Measurements from ENCODE around the gene ZCCHC7. TPM values are rescaled to one million over a fixed set of nuclear protein-coding genes. Genes with fewer than 3 reads are reported as not detected.
"Not testable (repeated sequence)": the region's sequence is repeated elsewhere in the genome, so short reads cannot be mapped to it uniquely, and the experiment has no call there.

Gene ZCCHC7
- total RNA-seq, 1 donor from 2014 or later = 22.1 TPM

DNA sequence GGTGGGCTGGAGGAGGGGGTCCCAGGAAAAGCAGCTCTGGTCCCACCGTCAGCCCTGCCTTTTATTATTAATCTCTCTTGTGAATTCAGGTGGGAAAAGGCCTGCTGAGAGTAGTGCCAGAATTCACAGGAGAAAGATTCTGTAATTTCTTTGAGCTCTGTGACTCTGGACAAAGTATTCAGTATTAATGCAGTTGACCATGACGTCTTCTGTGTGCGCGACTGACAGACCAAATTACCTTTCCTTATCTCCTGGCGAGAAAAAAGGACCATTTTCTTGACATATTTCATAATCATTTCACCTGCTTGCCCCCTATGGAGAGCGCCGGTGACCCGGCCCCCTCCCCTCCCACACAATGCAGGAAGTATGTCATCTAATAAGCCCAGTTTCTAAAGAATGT lies 275.3 kb downstream of the ZCCHC7 start:
- intact Hi-C loops (cut with micrococcal nuclease) = no loop called here
- no peak for DNase-seq (ENCODE audit: low spot score)
- Mint-ChIP-seq H3K27me3 (ENCODE audit: insufficient read depth) (peaks cover 5% of the 10 kb centered on the region), H3K4me1 (ENCODE audit: low read depth) (no peaks in the 10 kb centered on the region), H3K4me3 (no peak overlapping the region), H3K36me3 (ENCODE audit: low read depth) (no peaks in the 10 kb centered on the region), H3K27ac (no peak overlapping the region), H3K9me3 (no peaks in the 10 kb centered on the region)

- intact Hi-C loops (cut with micrococcal nuclease); H3K36me3 Mint-ChIP-seq (ENCODE audit: low read depth); H3K4me1 Mint-ChIP-seq (ENCODE audit: low read depth); H3K27me3 Mint-ChIP-seq (ENCODE audit: insufficient read depth); H3K9me3 Mint-ChIP-seq; H3K27ac Mint-ChIP-seq; DNase-seq (ENCODE audit: low spot score); H3K4me3 Mint-ChIP-seq: not testable (repeated sequence)
These were observed 277.6 kb downstream of the ZCCHC7 start for GRCh38 chr9:37397948-37398347.

GRCh38 chr9:37398464-37399025 lies 278.2 kb downstream of the ZCCHC7 start:
- H3K36me3 Mint-ChIP-seq (ENCODE audit: low read depth) = no peaks in the 10 kb centered on the region
- DNase-seq (ENCODE audit: low spot score) = no peak
- peaks cover 9% of the 10 kb centered on the region for H3K27me3 Mint-ChIP-seq (ENCODE audit: insufficient read depth)
- H3K9me3 Mint-ChIP-seq = no peaks in the 10 kb centered on the region
- intact Hi-C loops (cut with micrococcal nuclease) = no loop called here
- no peak overlapping the region for H3K4me3 Mint-ChIP-seq
- H3K4me1 Mint-ChIP-seq (ENCODE audit: low read depth) = no peaks in the 10 kb centered on the region
- H3K27ac Mint-ChIP-seq = no peak overlapping the region

- H3K36me3 Mint-ChIP-seq (ENCODE audit: low read depth) = no peaks in the 10 kb centered on the region
- no peak overlapping the region for H3K27ac Mint-ChIP-seq
- no peaks in the 10 kb centered on the region for H3K9me3 Mint-ChIP-seq
- H3K27me3 Mint-ChIP-seq (ENCODE audit: insufficient read depth) = peaks cover 9% of the 10 kb centered on the region
- intact Hi-C loops (cut with micrococcal nuclease) = no loop called here
- DNase-seq (ENCODE audit: low spot score) = no peak
- no peaks in the 10 kb centered on the region for H3K4me1 Mint-ChIP-seq (ENCODE audit: low read depth)
- no peak overlapping the region for H3K4me3 Mint-ChIP-seq
These were observed 279.0 kb downstream of the ZCCHC7 start for GRCh38 chr9:37399336-37399735.

DNA sequence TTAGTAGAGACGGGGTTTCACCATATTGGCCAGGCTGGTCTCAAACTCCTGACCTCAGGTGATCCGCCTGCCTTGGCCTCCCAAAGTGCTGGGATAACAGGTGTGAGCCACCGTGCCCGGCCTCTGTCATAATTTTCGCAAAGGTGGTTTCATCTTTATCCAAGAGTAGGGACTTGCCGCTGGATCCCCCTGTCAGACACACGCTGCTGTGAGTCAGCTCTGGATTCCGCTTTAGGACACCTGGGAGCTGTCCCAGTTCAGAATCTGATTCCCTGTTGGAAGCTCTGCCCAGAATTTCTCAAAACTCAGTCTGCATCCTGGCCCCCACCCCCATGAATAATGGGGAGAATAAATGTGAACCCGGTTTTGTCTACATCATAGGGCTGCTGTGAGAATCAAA lies 284.2 kb downstream of the ZCCHC7 start:
- H3K9me3 Mint-ChIP-seq = no peaks in the 10 kb centered on the region
- no peak overlapping the region for H3K27ac Mint-ChIP-seq
- intact Hi-C loops (cut with micrococcal nuclease) = no loop called here
- no peak for DNase-seq (ENCODE audit: low spot score)
- no peaks in the 10 kb centered on the region for H3K36me3 Mint-ChIP-seq (ENCODE audit: low read depth)
- no peak overlapping the region for H3K4me3 Mint-ChIP-seq
- no peaks in the 10 kb centered on the region for H3K4me1 Mint-ChIP-seq (ENCODE audit: low read depth)
- H3K27me3 Mint-ChIP-seq (ENCODE audit: insufficient read depth) = peaks cover 6% of the 10 kb centered on the region

- H3K4me1 Mint-ChIP-seq (ENCODE audit: low read depth) = no peaks in the 10 kb centered on the region
- H3K9me3 Mint-ChIP-seq = no peaks in the 10 kb centered on the region
- peaks cover 6% of the 10 kb centered on the region for H3K27me3 Mint-ChIP-seq (ENCODE audit: insufficient read depth)
- DNase-seq (ENCODE audit: low spot score) = no peak
- no peak overlapping the region for H3K27ac Mint-ChIP-seq
- intact Hi-C loops (cut with micrococcal nuclease) = no loop called here
- no peak overlapping the region for H3K4me3 Mint-ChIP-seq
- H3K36me3 Mint-ChIP-seq (ENCODE audit: low read depth) = no peaks in the 10 kb centered on the region
These were observed 285.0 kb downstream of the ZCCHC7 start for GRCh38 chr9:37405350-37405749.

GRCh38 chr9:37405764-37406380 lies 285.5 kb downstream of the ZCCHC7 start:
- Mint-ChIP-seq H3K4me3 (no peak overlapping the region), H3K36me3 (ENCODE audit: low read depth) (no peaks in the 10 kb centered on the region), H3K4me1 (ENCODE audit: low read depth) (peaks cover under 1% of the 10 kb centered on the region), H3K9me3 (no peaks in the 10 kb centered on the region), H3K27ac (no peak overlapping the region), H3K27me3 (ENCODE audit: insufficient read depth) (peaks cover 4% of the 10 kb centered on the region)
- no peak for DNase-seq (ENCODE audit: low spot score)
- intact Hi-C loops (cut with micrococcal nuclease) = no loop called here

DNA sequence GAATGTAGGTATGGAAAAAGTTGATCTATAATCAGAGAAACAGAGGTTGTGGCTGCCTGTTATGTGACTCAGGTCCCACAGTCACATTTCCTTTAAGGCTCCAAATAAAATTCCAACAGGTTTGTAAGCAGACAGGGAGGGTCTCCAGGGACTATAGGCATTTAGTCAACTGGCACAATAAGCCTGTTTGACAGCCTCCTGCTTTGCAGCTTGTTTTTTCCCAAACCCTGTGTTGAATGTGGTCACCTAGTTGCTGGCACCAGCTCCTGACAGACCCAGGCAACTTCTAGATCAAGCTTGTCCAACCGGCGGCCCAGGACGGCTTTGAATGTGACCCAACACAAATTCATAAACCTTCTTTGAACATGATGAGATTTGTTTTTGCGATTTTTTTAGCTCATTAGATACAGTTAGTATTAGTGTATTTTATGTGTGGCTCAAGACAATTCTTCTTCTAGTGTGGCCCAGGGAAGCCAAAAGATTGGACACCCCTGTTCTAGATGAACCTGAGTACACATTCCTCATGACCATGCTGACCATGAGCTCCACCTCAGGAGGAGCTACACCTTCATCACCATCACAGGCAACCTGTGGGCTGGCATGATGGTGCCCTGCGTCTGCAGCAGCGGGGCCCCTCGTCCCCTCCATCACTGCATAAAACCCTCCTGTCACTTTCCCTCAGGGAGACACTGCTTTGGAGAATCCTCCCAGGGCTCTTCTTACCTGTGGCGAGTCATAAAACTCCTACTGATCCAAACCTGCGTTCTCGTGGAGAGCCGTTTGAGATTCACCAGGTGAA lies 286.4 kb downstream of the ZCCHC7 start:
- H3K4me3 Mint-ChIP-seq = no peak overlapping the region
- no peak for DNase-seq (ENCODE audit: low spot score)
- H3K27ac Mint-ChIP-seq = no peak overlapping the region
- H3K9me3 Mint-ChIP-seq = no peaks in the 10 kb centered on the region
- intact Hi-C loops (cut with micrococcal nuclease) = no loop called here
- H3K36me3 Mint-ChIP-seq (ENCODE audit: low read depth) = no peaks in the 10 kb centered on the region
- peaks cover 2% of the 10 kb centered on the region for H3K27me3 Mint-ChIP-seq (ENCODE audit: insufficient read depth)
- H3K4me1 Mint-ChIP-seq (ENCODE audit: low read depth) = peaks cover 5% of the 10 kb centered on the region

DNA sequence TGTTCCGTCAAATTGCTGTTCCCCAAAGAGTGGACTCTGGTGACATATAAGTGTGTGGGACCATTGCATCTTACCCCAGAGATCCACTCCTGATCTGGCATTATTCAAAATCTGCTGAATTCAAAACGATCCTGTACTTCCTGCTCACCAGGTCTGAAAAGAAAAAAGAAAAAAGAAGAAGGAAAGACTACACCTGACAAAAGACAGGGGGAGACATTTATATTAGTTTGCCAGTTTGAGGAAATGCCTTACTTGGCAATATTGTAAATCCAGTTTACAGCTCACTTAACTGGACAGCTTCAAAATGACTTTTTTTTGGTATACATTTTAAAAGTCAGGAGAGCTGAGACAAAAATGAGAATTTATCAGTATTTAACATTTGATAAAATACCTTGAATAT lies 287.1 kb downstream of the ZCCHC7 start:
- peaks cover 5% of the 10 kb centered on the region for H3K4me1 Mint-ChIP-seq (ENCODE audit: low read depth)
- H3K27me3 Mint-ChIP-seq (ENCODE audit: insufficient read depth) = peaks cover 2% of the 10 kb centered on the region
- intact Hi-C loops (cut with micrococcal nuclease) = no loop called here
- no peaks in the 10 kb centered on the region for H3K9me3 Mint-ChIP-seq
- H3K4me3 Mint-ChIP-seq = no peak overlapping the region
- no peak overlapping the region for H3K27ac Mint-ChIP-seq
- no peak for DNase-seq (ENCODE audit: low spot score)
- no peaks in the 10 kb centered on the region for H3K36me3 Mint-ChIP-seq (ENCODE audit: low read depth)

Other genes with a start within 250 kb of the ZCCHC7 start
- gene PAX5, start 86.3 kb upstream of the ZCCHC7 start, total RNA-seq = 0.32 and 0.39 TPM in 2 replicates

Data from activated T-helper 1 cell treated with anti-CD3 and anti-CD28 coated beads, Interleukin-12 subunit alpha, Interleukin-12 subunit beta, Interleukin-2, Interleukin-4 antibody, amounts not matched to agents 30 ng/mL and 10 ng/mL and 1 ng/mL, durations not matched to agents 14 hours and 24 hours and 36 hours (primary cell).